ENCODE data around the gene HNRNPUL1.

GRCh38 chr19:41318696-41319499 is 54.7 kb downstream of the HNRNPUL1 start:
- TF ChIP-seq EZH2 (IDR thresholded peaks at IDR 0.05; ENCODE audit: insufficient read depth, poor library complexity, severe bottlenecking) (no peak), EZH2phosphoT487 (IDR thresholded peaks at IDR 0.05; ENCODE audit: insufficient read depth, low read depth) (no peak)
